Thyroid gland (tissue), 4 donors: ENCODE data around the gene ZBTB7C. TPM values are rescaled to one million over a fixed set of nuclear protein-coding genes. Genes with fewer than 3 reads are reported as not detected.
A peak's percentile ranks its signal among the peaks of the same experiment; 100 is the strongest.

Experiments used
- DNase-seq, 2 donors: peaks; one replicate each; pipeline ENCODE4 v3.0.0-alpha.2; 2019
- H3K27ac ChIP-seq, 3 donors: fragments of 200-600 bp; sonication (generic); 1 replicate in 2 of 3; 2 replicates in 1 of 3; pipeline ENCODE4 v1.5.1; 2016 to 2019; ENCODE audit warnings: mild to moderate bottlenecking in 1 of 3, moderate library complexity in 1 of 3
- H3K27me3 ChIP-seq: fragments of 200-600 bp; sonication (generic); one replicate; pipeline ENCODE4 v1.5.1; 2019
- H3K36me3 ChIP-seq, 2 donors: fragments of 200-600 bp; sonication (generic); one replicate each; pipeline ENCODE4 v1.5.1; 2016 to 2019
- H3K4me1 ChIP-seq, 2 donors: fragments of 200-600 bp; sonication (generic); one replicate each; pipeline ENCODE4 v1.5.1; 2017 to 2019
- H3K4me3 ChIP-seq, 3 donors: fragments of 200-600 bp; sonication (generic); replicated peaks in 1 of 3; 1 replicate in 2 of 3; 2 replicates in 1 of 3; pipeline ENCODE4 v1.5.1; 2016; ENCODE audit warnings: mild to moderate bottlenecking in 1 of 3
- H3K9me3 ChIP-seq: fragments of 200-600 bp; sonication (generic); one replicate; pipeline ENCODE4 v1.5.1; 2017
- CTCF ChIP-seq, 6 experiments: fragments of 200-600 bp in 3 of 6; fragments of 450-650 bp in 3 of 6; sonication (generic) in 3 of 6; IDR thresholded peaks; one replicate each; pipeline ENCODE4 v1.5.1; 2016 to 2019; ENCODE audit warnings: antibody characterized with exemption in 6 of 6, mild to moderate bottlenecking in 2 of 6, inconsistent platforms in 1 of 6, moderate library complexity in 1 of 6
- POLR2A ChIP-seq, 2 donors: fragments of 450-650 bp; IDR thresholded peaks; one replicate each; pipeline ENCODE4 v1.6.1; 2017; ENCODE audit warnings: antibody characterized with exemption in 2 of 2, mild to moderate bottlenecking in 2 of 2, moderate library complexity in 1 of 2
- WGBS, 2 donors: methylation state at CpG; one replicate each; pipeline ENCODE4 v1.1.5; 2017; 5-methylcytosine and 5-hydroxymethylcytosine counted together
- intact Hi-C: fragments of 100-400 bp; cut with DNase I; formaldehyde crosslinking; loops from one replicate; pipeline ENCODE4 v1.15.1; 2023
- total RNA-seq, 4 donors: library from RNA; depleted of rRNA; stranded (reverse); fragments of >200 nt; gene quantifications; one replicate each; pipeline ENCODE4 v1.2.3, GENCODE V29; 2016

Gene ZBTB7C
- total RNA-seq, 4 donors from 2014 or later, result 41.7 to 66.7 (median 49.5) TPM

DNA sequence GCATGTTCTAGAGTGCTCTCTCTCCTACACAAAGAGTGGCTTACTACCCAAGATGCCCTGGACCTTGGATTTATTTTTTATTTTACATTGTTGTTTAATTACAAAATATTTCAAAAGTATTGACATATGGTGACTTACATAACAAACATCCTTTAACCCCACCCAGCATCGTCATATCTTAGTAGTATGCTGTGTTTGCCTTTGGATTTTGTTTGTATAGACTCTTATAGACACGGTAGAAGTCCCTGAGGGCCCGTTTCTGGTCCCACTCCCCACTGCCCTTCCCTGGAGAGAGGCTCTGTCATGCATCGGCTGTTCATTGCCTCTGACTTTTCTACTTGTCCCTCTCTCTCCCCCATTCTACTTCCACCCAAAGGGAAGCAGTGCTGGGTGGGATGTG, 112.0 kb downstream of the ZBTB7C start:
- Histone ChIP-seq H3K4me1 (peaks cover 4 to 23% of the 10 kb centered on the region in 2 donors), H3K27me3 (no peaks in the 10 kb centered on the region), H3K9me3 (no peaks in the 10 kb centered on the region), H3K36me3 (no peaks in the 10 kb centered on the region), H3K4me3 (no peak overlapping the region), H3K27ac (no peak overlapping the region)
- WGBS, 2 donors, result 79 to 80% methylated on average over 4 of the region's 4 CpGs
- no peak for DNase-seq
- no peak for TF ChIP-seq CTCF (IDR thresholded peaks at IDR 0.05)
- no peak for TF ChIP-seq POLR2A (IDR thresholded peaks at IDR 0.05)
- intact Hi-C loops, result no loop called here

- no peaks in the 10 kb centered on the region for H3K36me3 ChIP-seq
- 91 to 97% methylated on average over 10 to 13 of the region's 13 CpGs for WGBS, 2 donors
- DNase-seq, result no peak
Observed at GRCh38 chr18:48296581-48296980, 112.6 kb downstream of the ZBTB7C start.

DNA sequence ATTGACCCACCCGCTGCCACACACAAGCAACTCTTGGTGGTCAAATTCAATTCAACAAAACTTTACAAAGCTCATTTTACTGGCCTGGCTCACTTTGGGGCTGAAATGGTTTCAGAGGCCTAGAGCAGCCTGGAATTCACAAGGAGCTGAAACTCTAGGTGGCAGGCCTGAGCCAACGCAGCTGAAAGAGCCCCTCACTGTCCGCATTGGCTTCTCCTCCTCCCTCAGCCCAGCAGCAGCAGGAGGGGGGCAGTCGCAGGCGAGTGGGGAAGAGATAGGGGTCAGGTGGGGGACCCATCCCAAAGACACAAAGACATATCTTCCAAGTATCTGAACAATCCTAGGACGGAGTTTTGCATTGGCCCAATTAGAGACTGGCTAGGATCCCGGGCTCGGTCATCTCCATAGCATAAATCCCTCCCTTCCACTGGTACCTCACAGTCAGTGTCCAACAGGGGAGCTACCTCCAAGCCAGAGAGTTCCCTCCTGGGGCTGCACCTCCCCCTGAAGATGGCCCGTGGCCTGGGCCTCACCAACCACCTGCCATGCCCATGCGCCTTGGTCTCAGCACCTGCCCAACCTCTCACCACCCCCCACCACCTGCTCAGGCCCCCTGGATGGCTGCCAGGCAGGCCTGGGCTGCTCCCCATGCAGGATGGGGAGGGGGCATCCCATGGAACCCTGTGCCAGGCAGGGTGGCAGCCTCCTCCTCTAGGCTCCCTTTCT, 113.4 kb downstream of the ZBTB7C start:
- WGBS, 2 donors, result 75 to 86% methylated on average over 6 to 10 of the region's 10 CpGs
- intact Hi-C loops, result no loop called here
- Histone ChIP-seq H3K27me3 (no peaks in the 10 kb centered on the region), H3K4me3 (no peak overlapping the region), H3K9me3 (no peaks in the 10 kb centered on the region), H3K36me3 (no peaks in the 10 kb centered on the region), H3K4me1 (peaks cover 4 to 14% of the 10 kb centered on the region in 2 donors), H3K27ac (no peak overlapping the region)
- TF ChIP-seq POLR2A (IDR thresholded peaks at IDR 0.05), result no peak
- peak in 1 of 6 experiments; percentile 23 for TF ChIP-seq CTCF (IDR thresholded peaks at IDR 0.05)
- DNase-seq, result peak in 1 of 2 donors; percentile 32

More at GRCh38 chr18:48296581-48296980, 112.6 kb downstream of the ZBTB7C start:
- Histone ChIP-seq H3K4me1 (peaks cover 4 to 23% of the 10 kb centered on the region in 2 donors), H3K9me3 (no peaks in the 10 kb centered on the region), H3K4me3 (no peak overlapping the region), H3K27me3 (no peaks in the 10 kb centered on the region), H3K27ac (no peak overlapping the region)
- intact Hi-C loops, result no loop called here
- no peak for TF ChIP-seq POLR2A (IDR thresholded peaks at IDR 0.05)
- no peak for TF ChIP-seq CTCF (IDR thresholded peaks at IDR 0.05)

DNA sequence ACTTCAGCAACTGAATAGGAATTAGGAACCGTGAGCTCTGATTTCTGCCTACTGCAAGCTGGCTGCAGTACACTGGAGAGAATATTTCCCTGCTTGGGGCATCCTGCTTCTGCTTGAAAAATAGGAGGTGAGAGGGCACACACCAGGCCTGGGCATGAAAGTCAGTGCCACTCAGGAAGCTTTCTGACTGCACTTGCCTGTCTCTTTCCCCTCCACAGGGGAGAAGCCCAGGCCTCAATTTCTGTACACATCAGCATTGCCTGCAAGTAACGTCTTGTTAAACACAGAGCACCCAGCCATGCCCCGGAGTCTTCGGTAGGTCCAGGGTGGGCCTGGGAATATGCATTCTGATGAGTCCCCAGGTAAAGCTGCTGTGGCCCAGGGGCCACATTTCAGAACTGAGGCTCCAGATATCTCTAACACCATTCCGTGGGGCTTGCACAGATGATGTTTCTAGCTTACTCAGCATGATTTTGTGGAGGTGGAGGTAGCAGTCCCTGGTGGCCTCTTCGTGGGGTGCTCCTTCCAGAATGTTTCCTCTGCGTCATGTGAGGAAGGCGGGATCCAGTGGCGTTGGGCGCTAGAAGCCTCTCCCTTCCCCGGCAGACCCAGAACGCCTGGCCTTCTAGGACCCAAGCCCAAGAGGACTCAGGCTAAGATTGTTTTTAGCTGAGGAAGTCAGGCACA, 114.1 kb downstream of the ZBTB7C start:
- Histone ChIP-seq H3K4me3 (no peak overlapping the region), H3K27me3 (no peaks in the 10 kb centered on the region), H3K36me3 (no peaks in the 10 kb centered on the region), H3K4me1 (peaks cover 4 to 7% of the 10 kb centered on the region in 2 donors), H3K9me3 (no peaks in the 10 kb centered on the region), H3K27ac (no peak overlapping the region)
- WGBS, 2 donors, result 89 to 95% methylated on average over 4 to 12 of the region's 12 CpGs
- DNase-seq, result no peak
- intact Hi-C loops, result no loop called here
- TF ChIP-seq CTCF (IDR thresholded peaks at IDR 0.05) (no peak), POLR2A (IDR thresholded peaks at IDR 0.05) (no peak)
